ENCODE measurements around the gene USP28.

USP28 gene

DNA sequence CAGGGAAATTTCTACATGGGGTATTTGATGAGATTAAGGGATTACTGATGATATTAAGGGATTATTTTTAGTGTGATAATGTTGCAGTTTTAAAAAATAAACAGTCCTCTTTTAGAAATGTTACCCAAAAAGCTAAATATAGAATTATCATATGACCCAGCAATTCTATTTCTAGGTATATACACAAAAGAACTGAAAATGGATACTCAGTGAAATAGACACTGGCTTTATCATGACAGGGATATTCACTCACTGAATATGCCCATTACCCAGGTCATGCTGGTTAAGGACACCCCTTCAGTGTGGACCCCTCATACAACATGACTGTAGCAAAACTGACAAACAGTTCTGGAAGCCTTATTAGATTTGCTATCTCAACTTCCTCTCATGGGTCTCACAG is 27.8 kb downstream of the USP28 start:
- DNase-seq: no peak

DNA sequence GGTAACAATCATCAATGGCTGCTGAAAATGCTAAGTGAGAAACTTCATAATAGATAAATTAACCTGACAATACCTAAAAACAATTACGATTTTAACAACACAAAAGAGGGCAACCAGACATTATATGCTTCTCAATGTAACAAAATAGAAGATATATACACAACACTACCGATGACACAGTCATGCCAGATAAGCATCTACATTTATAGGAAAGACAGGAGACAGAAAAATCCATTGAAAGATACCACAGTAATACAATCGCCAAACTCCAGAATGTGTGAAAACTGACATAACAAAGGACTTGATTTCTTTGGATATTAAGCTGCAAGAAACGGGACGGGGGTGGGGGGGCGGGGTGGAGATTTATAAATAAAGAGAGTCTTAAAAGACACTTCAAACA is 28.3 kb downstream of the USP28 start:
- DNase-seq: no peak
- in situ Hi-C loops (cut with MboI; ENCODE audit: low pct_unique_long_range_greater_than_20kb, low sequenced_read_pairs): no loop called here

More for the DNA sequence above, 27.8 kb downstream of the USP28 start:
- in situ Hi-C loops (cut with MboI; ENCODE audit: low pct_unique_long_range_greater_than_20kb, low sequenced_read_pairs): no loop called here

DNA sequence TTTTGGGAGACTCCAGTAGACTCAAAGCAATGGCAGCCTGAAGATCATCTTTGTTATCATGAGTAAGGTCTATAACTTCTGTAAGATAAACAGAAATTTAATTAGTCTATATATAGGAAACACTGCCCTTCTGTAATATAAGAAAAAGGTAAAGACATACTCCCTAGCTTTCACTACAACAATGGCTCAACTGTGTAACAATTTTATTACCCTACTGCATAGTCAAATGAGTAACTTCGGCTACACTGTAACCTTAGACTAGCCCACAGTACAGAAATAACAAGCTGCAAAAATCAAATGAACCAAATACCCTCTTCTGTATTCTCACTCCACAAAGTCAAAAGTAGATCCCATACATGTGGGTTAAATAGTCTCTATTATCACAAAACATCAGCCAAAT is 33.7 kb downstream of the USP28 start:
- in situ Hi-C loops (cut with MboI; ENCODE audit: low pct_unique_long_range_greater_than_20kb, low sequenced_read_pairs): no loop called here
- DNase-seq: no peak

DNA sequence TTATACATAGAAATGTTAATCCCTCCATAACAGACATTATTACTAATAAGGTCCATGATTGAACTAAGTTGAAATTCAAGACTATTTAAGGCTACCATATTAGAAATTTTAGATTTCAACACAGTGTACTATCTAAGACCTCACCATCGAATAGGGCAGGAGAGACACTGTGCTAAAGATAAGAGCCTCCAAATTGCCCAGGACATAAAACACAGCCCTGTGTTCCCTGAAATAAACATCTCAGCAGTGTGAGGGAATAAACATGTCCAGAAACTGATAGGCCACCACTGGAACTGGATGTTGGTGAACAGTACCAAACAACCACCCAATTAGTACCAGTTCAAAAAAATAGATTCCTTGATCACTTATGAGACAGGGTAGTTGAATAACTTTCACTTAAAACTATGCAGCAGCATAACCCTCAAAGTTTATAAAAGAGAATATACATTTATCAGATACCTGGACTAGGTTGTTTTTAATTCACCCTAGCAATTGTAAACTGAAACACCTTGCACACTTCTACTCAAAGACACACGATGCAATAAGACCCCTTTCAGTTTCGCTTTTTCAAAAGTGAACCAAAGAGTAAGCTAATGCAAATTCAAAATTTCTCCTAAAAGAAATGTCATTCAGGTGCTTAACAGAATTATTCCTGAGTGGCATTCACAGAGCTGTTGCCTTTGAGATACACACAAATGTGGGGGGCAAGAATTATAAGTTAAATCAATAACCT is 34.3 kb downstream of the USP28 start:
- DNase-seq: no peak
- in situ Hi-C loops (cut with MboI; ENCODE audit: low pct_unique_long_range_greater_than_20kb, low sequenced_read_pairs): no loop called here

DNA sequence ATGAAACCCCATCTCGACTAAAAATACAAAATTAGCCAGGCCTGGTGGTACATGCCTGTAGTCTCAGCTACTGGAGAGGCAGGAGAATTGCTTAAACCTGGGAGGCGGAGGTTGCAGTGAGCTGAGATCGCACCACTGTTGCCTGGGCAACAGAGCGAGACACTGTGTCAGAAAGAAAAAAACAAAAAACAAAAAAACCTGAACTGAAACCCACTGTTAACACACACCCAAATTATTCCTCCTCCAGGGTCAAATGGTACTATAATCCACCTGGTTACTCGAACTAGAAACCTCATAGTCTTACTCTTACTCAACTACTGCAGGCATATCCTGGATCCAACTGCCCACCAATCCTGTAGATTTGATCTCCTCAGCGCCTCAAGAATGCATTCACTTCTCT is 35.5 kb downstream of the USP28 start:
- in situ Hi-C loops (cut with MboI; ENCODE audit: low pct_unique_long_range_greater_than_20kb, low sequenced_read_pairs): no loop called here
- no peak for DNase-seq

DNA sequence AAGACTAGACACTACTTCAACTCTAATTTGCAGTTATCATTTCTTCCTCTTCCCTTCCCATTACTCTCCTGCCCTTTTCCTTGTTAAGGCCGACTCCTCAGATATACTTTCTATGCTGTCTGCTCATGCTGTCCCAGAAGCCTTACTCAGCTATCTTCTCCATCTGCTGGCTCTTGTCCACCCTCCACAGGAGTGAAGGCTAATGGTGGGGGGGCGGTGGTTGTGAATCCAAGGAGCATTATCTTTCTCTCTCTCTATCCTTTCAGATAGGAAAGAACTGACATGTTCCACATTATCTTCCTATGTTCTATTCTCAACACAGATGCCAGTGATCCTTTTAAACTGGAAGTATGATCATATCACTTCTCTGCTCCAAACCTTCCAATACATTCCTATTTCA is 37.4 kb downstream of the USP28 start:
- DNase-seq: no peak
- in situ Hi-C loops (cut with MboI; ENCODE audit: low pct_unique_long_range_greater_than_20kb, low sequenced_read_pairs): no loop called here

DNA sequence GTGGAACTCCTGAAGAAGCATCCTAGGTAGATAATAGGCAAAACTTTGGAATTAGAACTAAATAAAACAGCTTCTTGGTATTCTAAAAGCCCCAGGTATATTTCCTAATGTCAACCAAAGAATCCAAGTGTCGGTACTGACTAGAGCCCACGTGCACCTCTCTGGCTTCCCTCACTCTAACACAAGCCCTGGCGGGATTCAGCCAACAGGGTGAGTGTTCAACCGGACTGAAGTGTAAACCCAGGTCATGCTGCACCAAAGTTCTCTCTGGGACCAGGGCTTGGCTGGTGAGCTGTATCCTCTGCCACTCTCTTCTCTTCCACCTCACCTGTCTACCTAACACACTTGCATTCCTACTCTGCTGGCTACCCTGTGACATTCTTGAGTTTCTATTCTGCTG is 40.1 kb downstream of the USP28 start:
- in situ Hi-C loops (cut with MboI; ENCODE audit: low pct_unique_long_range_greater_than_20kb, low sequenced_read_pairs): no loop called here
- DNase-seq: no peak

DNA sequence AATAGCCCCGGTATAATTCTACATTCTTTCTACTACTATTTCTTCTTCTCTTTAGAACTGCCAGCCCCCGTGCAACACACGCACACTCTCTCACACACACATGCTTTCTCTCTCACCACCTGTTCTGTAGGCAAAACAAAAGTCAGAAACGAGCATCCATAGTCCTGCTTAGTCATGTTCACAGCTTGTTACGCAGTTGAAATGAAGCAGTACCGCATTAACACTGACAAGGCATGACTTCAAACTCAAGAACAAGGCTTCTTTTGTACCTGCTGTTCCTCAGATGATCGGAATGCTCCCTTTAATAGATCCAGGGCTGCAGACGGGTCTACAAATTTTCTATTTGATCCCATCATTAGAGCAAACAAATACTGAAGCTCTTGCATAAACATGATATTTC is 42.2 kb downstream of the USP28 start:
- in situ Hi-C loops (cut with MboI; ENCODE audit: low pct_unique_long_range_greater_than_20kb, low sequenced_read_pairs): no loop called here
- DNase-seq: no peak

DNA sequence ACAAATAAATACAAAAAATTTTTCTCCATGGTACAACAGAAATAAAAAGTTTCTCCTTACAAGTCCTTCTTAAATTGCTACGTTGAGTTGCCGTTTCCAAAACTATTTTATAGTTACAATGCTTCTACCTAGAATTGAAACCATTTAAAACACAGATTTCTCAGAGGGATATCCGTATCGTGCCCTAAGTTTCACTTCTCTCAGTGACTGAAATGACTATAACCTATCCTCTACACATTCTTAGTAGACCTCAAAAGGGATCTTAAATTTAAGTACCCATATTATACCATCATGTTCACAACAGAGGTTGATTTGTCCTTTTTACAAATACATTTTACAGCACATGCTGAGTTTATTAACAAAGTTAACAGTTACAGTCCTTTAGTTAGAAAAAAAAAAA is 44.1 kb downstream of the USP28 start:
- in situ Hi-C loops (cut with MboI; ENCODE audit: low pct_unique_long_range_greater_than_20kb, low sequenced_read_pairs): no loop called here
- no peak for DNase-seq

DNA sequence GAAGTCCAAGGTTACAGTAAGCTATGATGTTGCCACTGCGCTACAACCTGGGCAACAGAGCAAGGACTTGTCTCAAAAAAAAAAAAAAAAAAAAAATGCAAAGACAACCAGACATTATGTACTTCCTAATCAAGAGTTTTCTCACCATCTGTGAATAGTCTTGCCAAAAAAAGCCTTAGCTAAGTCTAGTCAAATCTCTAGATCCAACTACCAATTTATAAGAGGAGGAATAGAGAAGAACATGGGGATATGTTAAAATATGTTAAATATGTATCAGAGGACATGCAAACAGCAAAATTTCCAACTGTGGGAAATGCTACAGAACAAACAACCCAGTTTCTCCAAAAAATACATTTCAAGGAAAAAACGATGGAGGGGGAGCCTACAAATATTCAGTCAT is 45.6 kb downstream of the USP28 start:
- DNase-seq: no peak
- in situ Hi-C loops (cut with MboI; ENCODE audit: low pct_unique_long_range_greater_than_20kb, low sequenced_read_pairs): no loop called here

DNA sequence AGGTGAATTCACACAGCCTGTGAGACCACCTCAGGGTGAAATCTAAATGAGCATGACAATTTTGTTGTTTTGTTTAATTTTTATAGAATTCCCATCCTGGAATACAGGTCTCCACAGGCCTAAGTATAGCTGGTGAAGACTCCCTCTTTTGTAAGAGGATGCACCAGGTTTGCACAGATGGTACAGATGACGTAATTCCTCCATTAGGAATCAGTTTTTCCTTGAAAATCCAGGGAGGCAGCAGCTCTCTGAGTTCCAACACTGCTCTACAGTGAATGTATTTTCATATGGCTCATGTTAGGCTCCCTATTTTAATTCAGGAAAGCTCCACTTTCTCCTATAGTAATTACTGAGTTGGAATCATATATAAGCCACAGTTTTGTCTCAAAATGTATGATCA is 47.2 kb downstream of the USP28 start:
- in situ Hi-C loops (cut with MboI; ENCODE audit: low pct_unique_long_range_greater_than_20kb, low sequenced_read_pairs): no loop called here
- DNase-seq: no peak

DNA sequence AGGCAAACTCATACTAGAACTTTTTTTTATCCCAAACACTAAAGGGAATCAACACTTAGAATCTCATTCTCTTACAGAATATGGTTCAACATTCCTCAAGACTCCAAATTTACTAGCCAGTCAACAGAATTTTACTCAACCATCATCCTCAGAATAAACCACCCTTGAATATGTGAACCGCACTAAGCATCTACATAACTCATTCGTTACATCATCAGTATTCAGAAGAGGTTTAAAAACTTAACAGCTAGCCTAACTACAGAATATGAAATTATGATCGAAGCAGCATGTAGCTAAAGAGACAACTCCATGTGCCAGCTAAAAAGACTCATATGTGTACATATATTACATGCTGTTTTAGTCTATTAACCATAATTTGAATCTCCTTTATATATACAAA is 47.9 kb downstream of the USP28 start:
- in situ Hi-C loops (cut with MboI; ENCODE audit: low pct_unique_long_range_greater_than_20kb, low sequenced_read_pairs): no loop called here
- no peak for DNase-seq

DNA sequence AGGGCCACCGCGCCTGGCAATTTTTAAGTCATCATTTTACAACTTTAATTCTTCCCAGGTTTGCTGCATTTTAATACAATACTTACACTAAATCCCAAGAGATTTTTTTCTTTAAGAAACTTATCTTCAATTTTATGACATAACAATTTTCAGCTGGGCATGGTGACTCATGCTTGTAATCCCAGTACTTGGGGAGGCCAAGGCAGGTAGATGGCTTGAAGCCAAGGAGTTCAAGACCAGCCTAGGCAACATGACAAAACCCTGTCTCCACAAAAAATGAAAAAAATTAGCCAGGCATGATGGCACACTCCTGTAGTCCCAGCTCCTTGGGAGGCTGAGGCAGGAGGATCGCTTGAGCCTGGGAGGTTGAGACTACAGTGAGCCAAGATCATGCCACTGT is 56.9 kb downstream of the USP28 start:
- DNase-seq: no peak
- in situ Hi-C loops (cut with MboI; ENCODE audit: low pct_unique_long_range_greater_than_20kb, low sequenced_read_pairs): no loop called here

DNA sequence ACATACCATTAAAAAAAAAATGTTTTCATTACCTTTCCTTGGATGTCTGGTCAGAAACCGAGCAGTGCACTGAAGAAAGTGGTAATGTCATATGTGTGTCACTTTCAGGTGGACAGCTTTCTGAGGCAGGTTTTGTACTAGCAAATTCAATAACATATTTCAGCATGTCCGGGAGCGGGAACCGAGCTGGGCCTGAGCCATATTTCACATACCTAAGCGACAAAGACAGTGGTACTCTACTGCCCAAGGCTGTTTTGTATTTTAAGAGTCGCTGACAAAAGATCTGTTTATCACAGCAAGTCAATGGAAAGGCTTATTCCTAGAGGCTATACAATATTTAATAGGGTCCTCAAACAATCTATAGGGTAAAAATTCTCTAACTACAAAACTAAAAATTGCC is 57.7 kb downstream of the USP28 start:
- no peak for DNase-seq
- in situ Hi-C loops (cut with MboI; ENCODE audit: low pct_unique_long_range_greater_than_20kb, low sequenced_read_pairs): no loop called here

DNA sequence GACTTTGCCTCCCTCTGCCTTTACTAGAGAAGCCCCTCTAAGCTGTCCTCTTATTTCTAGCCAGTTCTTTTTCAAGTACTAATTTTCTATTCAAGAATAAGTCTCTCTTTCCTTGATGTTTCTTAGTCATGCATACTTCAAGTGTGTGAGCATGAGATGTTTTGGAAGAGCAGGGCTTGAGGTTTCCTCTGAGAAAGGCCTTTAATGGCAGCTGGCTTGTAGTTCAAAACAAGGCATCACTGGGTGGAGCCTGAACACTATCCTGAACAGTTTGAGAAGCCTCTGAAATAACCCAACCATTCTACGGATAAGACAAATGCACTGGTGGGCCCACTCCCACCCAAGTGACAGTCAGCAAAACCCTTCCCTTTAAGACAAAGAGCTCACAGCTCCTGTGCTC is 58.2 kb downstream of the USP28 start:
- DNase-seq: no peak
- in situ Hi-C loops (cut with MboI; ENCODE audit: low pct_unique_long_range_greater_than_20kb, low sequenced_read_pairs): no loop called here

DNA sequence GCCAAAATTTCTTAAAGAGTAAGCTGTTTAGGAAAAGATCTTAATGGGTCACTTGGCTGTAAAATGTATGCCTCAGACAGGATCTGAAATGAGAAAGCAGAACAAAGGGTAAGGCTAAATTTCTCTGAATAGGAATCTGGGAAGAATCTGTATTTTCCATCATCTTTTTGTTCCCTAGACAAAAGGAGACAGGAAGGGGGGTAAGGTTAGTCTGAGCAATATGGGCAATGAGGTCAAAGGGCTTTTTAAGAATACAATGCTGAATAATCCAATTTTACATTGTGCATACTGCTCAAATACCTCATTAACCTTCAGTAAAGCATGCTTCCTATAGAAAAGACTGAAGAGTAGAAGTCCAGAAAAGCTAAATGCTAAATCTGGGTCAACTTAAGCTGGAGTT is 61.2 kb downstream of the USP28 start:
- no peak for DNase-seq
- in situ Hi-C loops (cut with MboI; ENCODE audit: low pct_unique_long_range_greater_than_20kb, low sequenced_read_pairs): no loop called here

DNA sequence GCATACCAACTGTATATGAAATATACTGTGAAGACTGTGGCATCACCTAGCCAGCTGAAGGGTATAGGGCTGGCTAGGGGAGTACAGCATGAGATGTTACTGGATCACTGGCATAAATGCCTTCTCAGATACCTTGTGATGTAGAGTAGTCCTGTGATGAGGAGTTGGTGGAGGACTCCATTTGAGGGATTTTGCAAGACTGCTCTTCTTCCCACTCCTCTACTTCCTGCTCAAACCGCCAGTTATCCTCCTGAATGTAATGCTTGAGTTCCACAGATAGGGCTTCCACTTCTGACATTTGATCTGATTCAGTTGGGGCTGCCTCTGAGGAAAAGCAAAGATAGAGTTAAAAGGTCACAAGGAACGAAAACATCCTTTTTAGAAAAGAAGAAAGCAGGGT is 66.4 kb downstream of the USP28 start:
- in situ Hi-C loops (cut with MboI; ENCODE audit: low pct_unique_long_range_greater_than_20kb, low sequenced_read_pairs): no loop called here
- DNase-seq: no peak

DNA sequence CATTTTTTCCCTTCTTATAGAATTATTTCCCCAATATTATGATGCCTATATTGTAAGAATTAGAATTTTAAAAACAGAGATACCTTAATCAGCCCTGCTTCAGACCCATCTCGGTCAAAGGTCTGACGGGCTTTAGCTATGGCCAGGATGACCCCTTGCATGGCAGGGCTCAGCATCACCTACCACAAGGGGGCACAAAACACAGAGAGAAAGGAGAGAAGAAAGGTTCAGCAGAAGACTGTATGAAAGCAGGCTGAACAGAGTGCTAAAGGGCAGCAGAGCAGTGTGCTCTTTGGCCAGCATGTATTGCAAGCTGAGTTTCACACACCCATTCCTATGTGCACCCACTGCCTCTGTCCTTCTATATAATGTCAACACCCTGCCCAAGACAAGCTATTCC is 69.0 kb downstream of the USP28 start:
- in situ Hi-C loops (cut with MboI; ENCODE audit: low pct_unique_long_range_greater_than_20kb, low sequenced_read_pairs): no loop called here
- peak; percentile 47 for DNase-seq

DNA sequence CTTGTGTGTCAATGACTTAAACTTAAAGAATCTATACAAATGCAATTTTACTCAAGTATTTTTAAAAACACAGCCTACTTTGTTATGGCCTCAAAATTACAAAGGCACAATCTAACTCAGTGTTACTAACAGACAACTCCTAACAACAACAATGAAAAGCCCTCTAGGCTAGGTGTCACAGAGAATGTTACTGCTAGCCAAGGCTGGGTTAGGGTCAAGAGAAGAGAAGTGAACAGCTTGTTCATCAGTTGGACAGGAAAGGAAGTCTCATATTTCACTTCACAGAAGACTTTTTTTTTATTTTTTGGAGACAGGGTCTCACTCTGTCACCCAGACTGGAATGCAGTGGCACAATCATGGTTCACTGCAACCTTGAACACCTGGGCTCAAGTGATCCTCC is 69.7 kb downstream of the USP28 start:
- DNase-seq: no peak
- in situ Hi-C loops (cut with MboI; ENCODE audit: low pct_unique_long_range_greater_than_20kb, low sequenced_read_pairs): no loop called here

DNA sequence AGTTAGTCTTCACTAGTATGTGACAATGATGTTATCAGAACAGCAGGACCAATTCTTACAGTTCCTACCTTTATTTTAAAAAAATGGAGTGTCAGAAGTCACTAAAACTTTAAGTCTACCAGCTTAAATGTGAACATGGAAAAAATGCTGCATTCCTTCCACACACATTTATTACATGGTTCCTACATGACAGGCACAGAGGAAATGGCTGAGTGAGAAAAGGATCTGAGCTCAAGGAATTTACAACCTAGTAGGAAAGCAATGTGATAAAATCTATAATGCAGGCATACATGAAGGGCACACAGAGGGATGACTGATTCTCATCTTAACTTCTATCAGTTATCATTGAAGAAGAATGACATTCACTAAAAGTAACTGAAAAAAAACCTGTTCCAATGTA is 72.8 kb downstream of the USP28 start:
- in situ Hi-C loops (cut with MboI; ENCODE audit: low pct_unique_long_range_greater_than_20kb, low sequenced_read_pairs): no loop called here
- DNase-seq: no peak

DNA sequence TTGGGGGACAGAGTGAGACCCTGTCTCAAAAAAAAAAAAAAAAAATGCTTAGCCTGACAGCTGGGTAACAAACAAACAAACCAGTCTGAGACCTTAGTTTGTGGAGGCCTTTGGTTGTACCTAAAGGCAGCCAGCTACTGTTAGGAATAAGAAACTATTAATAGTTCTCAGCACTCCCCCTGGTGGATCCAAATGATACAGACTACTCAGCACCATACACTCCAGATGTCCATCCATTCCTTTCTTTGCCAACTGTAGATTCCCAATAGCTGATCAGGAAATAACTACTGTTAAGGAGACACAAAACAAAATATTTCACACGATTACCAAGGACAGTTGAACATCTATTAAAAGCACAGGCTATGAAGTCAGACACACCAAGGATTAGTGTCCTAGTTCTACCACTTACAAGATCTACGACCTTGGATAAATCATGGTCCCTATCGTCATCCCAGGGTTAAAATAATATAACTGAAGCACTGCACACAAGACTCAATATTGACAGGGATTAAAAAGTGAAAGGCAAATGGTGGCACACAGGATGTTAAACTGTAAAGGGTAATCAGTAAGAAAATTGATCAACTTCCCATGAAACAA is 78.6 kb downstream of the USP28 start:
- in situ Hi-C loops (cut with MboI; ENCODE audit: low pct_unique_long_range_greater_than_20kb, low sequenced_read_pairs): no loop called here
- DNase-seq: peak; percentile 52

All from KBM-7 (cell line).